MM.1S (cell line): ENCODE results near the gene TRPM8.

Experiments used
- EZH2 ChIP-seq: fragments of 300-600 bp; sonication (generic); optimal IDR thresholded peaks from 2 replicates; pipeline ENCODE3; 2017; ENCODE audit warnings: low read depth, mild to moderate bottlenecking, antibody characterized with exemption, low read length, mixed read lengths
- EZH2phosphoT487 ChIP-seq: fragments of 300-600 bp; sonication (generic); IDR thresholded peaks from 2 replicates; pipeline ENCODE4 v1.6.1; 2018; ENCODE audit warnings: antibody characterized with exemption, low read length

- TF ChIP-seq EZH2phosphoT487 (no peak), EZH2 (no peak)
Measured at GRCh38 chr2:234050455-234051135, 133.4 kb downstream of the TRPM8 start, which contains the start of gene SPP2.
